ENCODE data around the gene IGFBP4.
"Not testable (repeated sequence)": the region's sequence is repeated elsewhere in the genome, so short reads cannot be mapped to it uniquely, and the experiment has no call there.

IGFBP4 gene

DNA sequence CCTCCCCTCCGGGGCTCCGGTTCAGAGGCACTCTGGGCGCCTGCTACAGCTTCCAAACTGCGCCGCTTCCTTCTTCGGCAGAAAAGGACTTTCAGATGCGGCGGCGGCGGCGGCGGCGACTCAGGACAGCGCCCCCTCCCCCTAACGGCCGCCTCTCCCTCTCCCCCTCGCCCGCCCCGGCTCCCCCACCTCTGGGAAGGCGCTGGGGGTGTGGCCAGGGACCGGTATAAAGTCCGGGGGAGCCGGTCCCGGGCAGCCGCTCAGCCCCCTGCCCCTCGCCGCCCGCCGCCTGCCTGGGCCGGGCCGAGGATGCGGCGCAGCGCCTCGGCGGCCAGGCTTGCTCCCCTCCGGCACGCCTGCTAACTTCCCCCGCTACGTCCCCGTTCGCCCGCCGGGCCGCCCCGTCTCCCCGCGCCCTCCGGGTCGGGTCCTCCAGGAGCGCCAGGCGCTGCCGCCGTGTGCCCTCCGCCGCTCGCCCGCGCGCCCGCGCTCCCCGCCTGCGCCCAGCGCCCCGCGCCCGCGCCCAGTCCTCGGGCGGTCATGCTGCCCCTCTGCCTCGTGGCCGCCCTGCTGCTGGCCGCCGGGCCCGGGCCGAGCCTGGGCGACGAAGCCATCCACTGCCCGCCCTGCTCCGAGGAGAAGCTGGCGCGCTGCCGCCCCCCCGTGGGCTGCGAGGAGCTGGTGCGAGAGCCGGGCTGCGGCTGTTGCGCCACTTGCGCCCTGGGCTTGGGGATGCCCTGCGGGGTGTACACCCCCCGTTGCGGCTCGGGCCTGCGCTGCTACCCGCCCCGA lies at the start of gene IGFBP4:
Gene IGFBP4 (plus strand): TSS at position 255 of the 792 bp plus-strand sequence. CDS start 286 bp downstream, at position 541.
- DNase-seq, result no peak

DNA sequence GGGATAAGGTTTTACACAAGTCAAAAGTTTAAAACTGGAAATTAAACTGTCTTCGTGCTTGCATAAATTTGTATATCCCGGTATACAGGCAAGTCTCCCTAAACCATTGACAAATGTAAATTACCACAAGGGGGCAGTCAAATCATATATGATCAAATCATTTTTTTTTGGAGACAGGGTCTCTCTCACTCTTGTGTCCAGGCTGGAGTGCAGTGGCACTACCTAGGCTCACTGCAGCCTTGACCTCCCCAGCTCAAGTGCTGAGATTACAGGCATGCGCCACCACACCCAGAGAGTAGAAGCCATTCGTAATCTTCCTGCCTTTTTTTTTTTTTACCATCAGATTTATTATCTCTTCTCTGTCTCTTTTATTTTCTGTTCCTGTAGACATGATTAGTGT lies 44.1 kb upstream of the IGFBP4 start:
- no peak for DNase-seq

DNA sequence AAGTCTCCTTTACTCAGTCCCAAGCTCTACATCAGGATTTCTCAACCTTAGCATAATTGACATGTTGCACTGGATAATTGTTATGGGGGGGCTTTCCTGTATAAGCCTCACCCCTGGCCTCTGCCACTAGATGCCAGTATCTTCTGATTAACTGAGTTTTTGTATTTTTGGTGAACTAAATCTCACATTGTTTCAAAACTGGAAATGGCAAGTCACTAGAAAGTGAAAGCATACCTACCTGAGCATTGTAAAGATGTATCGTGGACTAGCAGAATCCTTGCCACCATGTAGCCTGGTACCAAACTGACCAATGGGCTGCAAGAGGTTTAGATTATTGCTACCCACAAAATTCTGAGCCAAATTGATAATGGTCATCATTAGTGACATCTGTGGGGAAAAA lies 40.6 kb upstream of the IGFBP4 start:
- no peak for DNase-seq

DNA sequence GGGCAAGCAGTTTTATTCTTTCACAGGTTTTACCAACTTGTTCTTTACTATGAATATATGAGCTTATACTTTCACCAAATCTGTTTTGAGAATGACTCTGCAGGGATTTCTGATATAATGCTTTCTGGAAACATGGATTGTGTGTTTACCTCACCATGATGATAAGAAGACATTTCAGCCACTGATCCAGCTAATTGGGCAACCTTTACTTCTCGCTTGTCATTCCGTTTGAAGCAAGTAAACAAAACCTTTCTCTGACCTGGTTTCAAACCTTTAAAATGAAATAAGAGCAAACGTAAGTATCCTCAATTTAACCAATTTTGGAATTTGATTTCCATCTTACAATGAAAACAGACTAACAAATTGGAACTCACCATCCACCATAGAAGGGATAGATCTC lies 39.2 kb upstream of the IGFBP4 start:
- DNase-seq, result no peak

DNA sequence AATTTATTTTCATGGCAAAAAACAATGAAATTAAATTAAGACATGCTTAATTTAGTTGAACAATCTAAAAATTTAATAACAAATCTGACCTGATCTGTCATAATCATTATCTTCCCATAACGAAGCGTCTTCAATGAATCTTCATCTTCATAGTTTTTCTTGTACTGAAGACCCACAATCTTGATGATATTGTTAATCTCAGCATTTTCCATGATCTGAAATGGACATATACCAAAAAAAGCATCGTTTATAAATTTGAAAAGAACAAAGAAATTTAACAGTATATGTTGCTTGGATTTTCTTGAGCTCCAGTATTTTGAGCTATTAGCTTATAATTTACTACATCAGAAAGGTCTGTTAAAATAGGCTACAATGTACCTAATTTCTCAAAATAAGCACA lies 35.8 kb upstream of the IGFBP4 start:
- DNase-seq, result no peak

DNA sequence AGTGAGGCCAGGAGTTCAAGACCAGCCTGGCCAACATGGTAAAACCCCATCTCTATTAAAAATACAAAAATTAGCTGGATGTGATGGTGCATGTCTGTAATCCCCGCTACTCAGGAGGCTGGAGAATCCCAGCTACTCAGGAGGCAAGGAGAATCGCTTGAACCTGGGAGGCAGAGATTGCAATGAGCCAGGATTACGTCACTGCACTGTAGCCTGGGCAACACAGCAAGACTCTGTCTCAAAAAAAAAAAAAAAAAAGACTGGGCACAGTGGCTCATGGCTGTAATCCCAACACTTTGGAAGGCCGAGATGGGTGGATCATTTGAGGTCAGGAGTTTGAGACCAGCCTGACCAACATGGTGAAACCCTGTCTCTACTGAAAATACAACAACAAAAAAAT lies 33.7 kb upstream of the IGFBP4 start:
- DNase-seq, result not testable (repeated sequence)

DNA sequence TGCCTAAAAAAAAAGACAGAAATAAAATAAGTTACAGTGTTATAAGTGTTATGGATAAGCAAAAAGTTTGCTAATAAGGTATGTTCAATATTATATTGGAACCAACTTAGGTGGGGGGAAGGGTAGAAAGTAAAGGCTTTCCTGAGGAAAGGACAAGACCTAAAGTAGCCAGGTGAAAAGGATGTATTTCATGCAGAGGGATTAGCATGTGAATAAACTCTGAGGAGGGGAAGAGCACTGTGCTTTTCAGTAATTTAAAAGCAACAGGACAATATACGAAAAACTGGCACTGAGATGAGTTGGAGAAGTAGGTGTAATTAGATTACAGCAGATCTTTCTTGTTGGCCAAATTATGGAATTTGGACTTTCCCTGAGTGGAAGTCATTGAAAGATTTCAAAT lies 33.2 kb upstream of the IGFBP4 start:
- DNase-seq, result no peak

DNA sequence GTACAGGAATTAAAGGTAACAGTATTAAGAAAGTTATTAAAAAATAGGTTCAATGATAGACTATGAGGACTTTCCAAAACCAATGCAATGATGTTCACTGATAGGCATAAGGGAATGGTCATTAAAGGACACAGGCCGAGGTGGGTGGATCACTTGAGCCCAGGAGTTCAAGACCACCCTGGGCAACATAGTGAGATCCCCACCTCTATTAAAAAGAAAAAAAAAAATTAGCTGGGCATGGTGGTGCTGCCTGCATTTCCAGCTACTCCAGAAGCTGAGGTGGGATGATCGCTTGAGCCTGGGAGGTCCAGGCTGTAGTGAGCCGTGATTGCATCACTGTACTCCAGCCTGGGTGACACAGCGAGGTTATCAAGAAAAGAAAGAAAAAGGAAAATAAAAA lies 31.4 kb upstream of the IGFBP4 start:
- no peak for DNase-seq

DNA sequence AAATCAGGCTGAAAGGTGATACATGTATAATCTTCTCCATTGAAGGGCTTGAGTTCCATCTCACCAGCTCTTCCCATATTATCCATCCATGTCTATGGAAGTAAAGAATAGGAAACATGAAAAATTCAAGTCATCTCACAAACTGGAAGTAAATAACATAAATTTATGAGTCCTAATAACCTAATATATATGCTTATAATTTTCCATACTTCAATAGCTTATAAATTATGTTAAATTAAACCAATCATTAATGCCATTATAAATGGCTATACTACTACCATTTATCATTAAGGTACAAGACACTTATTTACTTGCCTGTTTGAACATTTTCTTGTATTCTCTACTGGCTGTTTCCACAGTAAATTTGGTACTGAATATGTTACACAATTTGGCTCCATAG lies 30.4 kb upstream of the IGFBP4 start:
- no peak for DNase-seq

DNA sequence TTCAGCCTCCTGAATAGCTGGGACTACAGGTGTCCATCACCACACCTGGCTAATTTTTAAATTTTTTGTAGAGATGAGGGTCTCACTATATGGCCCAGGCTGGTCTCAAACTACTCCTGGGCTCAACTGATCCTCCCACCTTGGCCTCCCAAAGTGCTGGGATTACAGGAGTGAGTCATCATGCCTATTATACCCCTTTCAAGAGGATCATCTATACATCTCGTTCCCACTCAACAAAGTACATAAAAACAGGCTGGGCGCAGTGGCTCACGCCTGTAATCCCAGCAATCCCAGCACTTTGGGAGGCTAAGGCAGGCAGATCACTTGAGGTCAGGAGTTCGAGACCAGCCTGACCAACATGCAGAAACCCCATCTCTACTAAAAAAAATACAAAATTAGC lies 28.9 kb upstream of the IGFBP4 start:
- DNase-seq, result not testable (repeated sequence)

DNA sequence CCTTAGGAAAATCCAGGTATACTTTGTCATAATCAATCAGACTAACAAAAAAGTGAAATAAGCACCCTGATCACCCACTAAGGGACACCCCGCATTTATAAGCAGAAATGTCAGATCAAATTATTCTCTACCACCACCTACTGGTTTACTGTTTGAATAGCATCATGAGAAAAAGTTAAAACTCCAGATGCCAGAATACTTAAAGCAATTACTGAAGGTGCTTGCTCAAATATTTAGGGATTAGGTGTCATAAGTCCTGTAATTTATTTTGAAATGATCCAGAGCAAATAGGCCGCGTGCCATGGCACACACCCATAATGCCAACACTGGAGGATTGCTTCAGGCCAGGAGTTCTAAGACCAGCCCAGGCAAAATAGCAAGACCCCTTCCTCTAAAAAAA lies 27.9 kb upstream of the IGFBP4 start:
- peak; percentile 14 for DNase-seq

DNA sequence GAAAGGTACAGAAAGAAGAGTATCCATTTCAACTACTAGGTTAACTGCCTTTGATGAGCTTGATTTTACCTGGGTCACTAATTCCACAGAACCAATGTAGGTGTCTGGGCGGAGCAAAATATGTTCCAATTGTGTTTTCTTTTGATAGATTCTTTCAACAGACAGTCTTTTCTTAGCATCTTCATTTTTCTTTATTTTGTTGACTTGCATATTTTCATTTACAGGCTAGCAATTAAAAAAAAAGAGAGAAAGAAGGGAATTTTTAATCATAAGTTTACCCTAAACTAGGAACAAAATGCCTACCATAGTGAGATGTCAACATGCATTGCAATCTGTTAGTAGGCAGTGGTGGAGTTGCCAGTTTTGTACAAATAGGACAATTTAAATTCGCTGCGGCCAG lies 26.6 kb upstream of the IGFBP4 start:
- DNase-seq, result no peak

DNA sequence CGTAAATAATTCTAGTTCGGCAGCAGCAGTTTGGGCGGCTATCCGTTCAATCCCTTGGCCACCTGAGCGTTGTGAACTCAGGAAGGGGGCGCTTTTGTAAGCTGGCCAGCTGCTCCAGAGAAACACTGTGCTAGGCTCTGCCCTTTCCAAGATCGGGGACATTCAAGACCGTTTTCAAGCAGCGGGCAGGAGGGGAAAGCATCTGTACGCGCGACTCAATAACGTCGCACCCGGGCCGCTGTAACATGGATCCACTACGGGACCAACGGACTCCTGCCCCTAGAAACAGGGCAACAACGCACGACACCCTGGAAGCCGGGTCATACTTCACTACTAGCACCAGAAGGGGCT lies 26.0 kb upstream of the IGFBP4 start:
- DNase-seq, result no peak

DNA sequence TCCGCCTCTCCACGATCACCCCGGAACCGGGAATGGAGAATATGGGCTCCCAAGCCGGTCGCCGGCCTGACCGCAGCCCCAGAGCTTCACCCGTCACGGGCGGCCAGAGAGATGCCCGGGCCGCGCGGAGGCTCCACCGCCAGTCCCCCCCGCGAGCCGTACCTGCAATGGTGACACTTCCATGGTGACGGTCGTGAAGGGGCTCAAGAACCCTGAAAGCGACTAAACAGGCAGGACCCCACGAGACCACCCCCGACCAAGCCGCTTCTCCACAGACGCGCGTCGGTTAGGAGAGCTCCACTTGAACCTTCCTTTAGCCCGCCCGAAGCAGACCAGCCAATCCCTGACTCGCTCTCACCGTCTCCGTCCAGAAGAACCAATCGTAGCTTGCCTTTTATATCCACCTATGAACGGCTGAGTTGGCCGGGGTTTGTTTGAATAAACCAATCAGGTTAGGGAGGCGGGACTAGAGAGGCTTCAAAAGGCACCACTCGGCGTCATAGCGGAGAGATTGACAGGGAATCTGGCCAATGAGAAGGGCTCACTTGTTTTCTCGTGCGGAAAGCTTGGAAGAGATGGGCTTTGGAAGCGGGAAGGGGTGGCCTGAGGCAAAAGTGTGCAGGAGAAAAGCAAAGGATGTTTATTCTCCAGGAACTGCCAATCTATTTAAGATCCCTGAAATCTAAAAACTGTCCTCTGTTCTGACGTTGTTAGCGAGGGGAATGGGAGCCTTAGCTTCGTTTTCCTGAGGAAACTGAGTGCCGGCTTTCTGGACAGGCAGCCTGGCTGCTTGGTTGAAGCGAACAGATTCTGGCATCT lies 25.4 kb upstream of the IGFBP4 start, which contains the start of gene TOP2A:
Gene TOP2A (minus strand): TSS at position 288 of the 819 bp plus-strand sequence. CDS start 105 bp downstream, at position 183.
- peak; percentile 98 for DNase-seq

DNA sequence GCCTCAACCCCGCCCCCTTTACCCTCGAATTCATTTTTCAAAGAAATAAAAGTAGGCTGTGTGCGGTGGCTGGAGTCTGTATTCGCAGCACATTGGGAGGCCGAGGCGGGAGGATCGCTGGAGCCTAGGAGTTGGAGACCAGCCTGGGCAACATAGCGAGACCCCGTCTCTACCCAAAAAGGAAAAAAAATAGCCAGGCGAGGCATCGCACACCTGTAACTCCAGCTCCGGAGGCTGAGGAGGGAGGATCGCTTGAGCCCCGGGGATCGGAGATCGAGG lies 24.9 kb upstream of the IGFBP4 start:
- DNase-seq, result no peak

DNA sequence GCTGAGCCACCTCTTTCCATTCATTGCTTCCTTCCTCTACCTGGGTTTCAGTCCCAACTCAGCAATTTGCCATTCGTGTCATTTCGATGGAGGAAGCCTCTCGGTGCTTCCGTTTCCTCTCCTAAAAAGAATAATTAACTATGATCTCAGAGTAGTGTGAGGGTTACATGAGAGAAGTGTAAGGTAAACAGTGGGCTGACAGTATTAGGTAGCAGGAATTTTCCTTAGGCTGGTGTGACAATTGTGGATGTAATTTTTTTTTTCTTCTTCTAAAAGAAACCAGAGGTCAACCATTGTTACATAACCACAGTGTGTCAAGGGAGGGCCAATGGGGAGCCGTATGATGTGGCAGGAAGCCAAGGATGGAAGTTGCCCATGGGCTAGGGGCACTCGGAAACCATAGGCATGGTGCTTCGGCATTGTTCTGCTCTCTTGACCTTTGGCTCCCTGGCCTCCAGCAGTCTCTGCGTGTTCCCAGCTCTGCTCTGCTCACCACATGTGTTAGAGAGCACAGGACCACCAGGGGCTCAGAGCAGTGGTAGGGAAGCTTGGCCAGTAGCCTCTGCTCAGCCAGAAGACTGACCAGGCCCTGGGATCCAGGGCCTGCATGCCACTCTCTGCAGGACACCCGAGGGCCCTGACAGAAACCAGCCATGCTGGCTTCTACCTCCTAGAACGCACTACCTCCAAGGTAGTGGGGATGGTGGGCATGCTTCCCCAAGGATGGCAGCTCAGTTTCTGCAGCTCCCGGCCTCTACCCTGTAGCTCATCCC lies 23.5 kb upstream of the IGFBP4 start:
- DNase-seq, result peak; percentile 32

DNA sequence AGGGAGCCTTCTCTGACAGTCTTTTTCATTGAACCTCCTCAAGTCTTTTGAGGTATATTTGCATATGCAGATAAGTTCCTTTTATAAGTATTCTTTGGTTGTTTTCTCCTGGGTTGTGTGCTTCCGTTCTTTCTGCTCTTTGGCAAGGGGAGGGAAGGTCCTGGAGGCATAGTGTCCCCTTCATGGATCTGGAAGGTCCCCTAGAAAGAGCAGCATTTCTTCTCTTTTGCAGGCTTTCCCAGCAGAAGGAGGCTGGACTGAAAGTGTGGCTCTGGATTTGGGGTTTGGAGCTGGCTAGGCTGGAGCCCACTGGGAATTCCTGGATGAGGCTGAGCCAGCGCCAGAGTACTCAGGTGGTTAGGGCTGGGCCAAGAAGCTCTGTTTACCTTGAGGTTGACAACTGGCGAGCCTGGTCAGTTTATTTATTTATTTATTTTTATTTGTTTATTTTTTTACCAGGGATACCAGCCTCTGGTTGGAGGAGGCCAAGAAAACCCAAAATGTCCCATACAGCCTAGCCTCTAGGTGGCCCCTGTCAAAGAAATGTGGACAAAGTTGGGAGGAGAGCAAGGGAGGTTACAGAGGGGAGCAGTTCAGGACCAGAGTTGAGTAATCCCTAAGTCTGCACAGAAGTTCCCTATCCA lies 20.1 kb upstream of the IGFBP4 start:
- DNase-seq, result no peak

DNA sequence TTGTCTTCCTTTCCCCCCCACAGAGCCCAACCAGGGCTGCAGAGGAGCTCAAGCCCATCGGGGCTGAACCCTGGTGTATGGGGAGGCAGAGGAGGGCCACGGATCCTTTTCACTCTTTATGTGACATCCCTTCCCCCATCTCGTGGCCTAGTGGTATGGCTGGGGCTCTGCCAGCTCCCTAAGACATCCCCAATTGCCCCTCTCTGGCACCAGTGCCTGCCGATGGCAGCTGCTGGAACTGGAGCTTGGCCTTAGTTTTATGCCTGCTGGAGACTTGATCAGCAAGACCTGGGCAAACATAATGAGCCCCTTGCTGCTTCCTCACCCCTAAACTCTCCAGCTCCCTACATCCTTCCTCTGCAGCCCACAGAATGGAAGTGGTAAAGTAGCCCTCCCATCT lies 17.5 kb upstream of the IGFBP4 start:
- DNase-seq, result no peak

DNA sequence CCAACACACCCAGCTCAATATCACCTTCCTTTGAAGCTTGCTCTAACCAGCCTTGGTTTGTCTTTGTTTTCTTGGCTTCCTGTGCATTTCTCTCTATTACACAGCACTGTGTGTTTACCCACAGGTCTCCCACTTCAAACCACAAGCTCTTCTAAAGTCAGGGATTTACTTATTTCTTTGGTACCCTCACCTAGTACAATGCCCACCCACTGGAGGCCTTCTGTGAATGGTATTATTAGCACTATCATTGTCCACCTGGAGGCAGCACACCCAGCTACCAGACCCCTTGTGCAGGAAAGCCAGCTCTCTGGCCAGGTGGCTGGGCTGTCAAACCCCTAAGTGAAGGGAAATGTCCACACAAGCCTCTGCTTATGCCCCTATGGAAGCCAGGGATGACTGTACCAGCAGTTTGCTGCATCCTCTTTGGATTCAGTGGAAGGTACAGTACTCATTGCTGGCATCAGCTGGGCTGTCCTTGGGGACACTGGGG lies 16.2 kb upstream of the IGFBP4 start:
- no peak for DNase-seq

DNA sequence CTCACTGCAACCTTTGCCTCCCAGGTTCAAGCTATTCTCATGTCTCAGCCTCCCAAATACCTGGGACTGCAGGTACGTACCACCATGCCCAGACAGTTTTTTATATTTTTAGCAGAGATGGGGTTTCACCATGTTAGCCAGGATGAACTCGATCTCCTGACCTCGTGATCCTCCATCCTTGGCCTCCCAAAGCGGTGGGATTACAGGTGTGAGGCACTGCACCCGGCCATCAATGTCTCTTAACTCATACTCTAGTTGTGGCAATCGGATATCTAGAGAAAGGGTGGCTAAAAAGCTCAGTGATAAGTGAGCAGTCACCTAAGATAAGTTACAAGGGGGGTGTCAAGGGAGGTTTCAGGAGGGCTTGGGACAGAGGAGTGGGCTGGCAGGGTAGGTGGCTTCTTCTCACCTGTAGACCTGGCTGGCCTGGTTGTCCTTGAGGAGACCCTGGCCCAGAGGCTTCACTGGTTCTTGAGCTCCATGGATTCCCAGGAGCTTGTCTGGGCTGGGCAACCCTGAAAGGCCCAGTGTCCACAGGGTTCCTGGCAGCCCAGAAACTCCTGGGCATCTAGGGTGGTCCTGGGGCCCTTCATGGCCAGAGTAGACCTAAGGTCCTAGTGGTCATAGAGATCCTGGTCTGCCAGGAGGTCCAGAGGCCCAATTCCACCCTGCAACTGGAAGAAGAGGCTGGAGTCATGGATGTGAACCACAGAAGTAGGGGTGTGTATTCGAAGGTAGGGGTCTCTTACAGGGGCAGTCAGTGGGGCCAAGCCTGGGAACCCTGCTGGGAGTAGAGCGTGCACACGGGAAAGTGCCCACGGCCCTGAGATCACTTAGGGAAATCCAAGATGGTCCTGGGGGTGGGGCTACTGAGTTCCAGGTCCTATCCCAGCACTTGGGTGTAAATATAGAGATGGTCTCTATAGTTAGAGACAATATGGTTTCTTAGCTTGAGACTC lies 12.7 kb upstream of the IGFBP4 start:
- no peak for DNase-seq

DNA sequence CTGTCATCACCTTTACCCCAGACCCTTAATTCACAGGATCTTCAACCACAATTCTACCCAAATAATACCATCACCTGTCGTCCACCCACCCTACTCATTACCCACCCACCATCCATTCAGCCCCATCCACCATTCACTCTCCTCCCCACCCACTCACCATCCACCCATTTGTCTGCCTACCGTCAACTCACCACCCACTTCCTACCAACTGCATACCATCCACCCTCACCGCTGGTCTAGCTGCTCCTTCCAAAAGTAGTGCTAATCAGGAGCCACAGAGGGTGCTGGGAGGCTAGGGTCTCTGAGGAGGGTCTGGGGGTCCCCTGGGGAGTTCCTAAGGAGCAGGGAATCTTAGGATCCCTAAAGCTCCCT lies 12.0 kb upstream of the IGFBP4 start:
- DNase-seq, result no peak

All from GF-D8 (cell line).